Lung microvascular endothelial cell (primary cell): Measurements from ENCODE around the gene TMEM74B. TPM values are rescaled to one million over a fixed set of nuclear protein-coding genes. Genes with fewer than 3 reads are reported as not detected.
A peak's percentile ranks its signal among the peaks of the same experiment; 100 is the strongest.
"Not testable (repeated sequence)": the region's sequence is repeated elsewhere in the genome, so short reads cannot be mapped to it uniquely, and the experiment has no call there.

Experiments used
- DNase-seq, 2 donors: peaks; one replicate each; pipeline versions ENCODE4 v3.0.0 to v3.0.0-alpha.2; 2010; ENCODE audit warnings: low read depth in 2 of 2
- total RNA-seq: library from RNA; depleted of rRNA; stranded (reverse); fragments of >200 nt; gene quantifications from 2 replicates; pipeline ENCODE4 v1.2.1, GENCODE V29; 2014

The TMEM74B gene
- total RNA-seq, 1 donor from 2014 or later = under 0.01 TPM

DNA sequence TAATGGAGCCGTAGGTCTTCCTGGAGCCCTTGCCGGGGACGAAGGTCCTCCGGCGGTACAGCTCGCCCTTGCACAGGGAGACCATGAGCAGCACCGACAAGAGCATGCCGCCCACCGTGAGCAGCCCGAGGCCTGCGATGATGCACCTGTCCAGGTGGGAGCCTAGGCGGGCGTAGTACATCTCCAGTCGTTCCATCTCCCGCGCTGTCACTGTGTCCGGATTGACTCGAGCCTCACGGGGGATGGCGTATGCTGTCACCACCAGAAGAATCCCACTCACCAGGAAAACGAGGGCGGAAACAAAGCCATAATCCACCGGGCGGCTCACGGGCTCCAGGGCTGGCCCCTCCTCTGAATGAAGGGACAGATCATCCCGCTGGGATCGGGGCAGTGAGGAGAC, 3.8 kb downstream of the TMEM74B start:
- DNase-seq = no peak

DNA sequence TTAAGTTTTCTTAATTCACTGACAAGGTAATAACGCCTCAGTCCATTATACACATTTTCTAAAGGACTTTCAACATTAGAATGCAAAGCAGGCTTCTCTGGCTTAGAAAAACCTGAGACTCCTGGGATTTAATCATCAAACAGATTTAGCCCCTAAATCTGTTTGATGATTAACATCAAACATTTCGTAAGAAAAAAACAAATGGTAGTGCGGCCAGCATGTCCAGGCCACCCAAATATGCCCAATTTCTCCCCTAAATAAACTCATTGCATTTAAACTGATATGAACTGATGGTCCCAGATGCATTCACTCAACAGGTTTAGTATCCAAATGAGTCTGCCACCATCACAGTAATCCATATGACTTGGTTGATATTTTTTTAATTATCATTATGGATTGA, 6.2 kb downstream of the TMEM74B start:
- DNase-seq = no peak

DNA sequence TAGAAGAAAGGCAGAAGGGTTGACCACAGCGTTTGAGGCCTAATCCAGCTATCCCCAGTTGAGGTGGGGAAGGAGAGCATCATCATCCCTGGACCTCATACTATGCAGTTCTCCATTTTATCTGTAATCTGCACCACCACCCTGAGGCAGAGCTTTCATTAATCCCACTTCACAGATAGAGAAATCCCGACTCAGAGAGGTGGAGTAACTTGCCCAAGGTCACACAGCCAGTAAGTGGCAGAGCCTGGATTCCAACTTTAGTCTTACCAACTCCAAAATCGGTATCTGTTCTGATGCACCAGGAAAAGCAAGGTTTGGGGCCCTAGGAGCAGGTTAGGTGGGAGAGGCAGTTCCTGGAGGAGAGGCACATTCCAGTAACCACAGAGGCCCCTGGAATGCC, 6.7 kb downstream of the TMEM74B start:
- no peak for DNase-seq

DNA sequence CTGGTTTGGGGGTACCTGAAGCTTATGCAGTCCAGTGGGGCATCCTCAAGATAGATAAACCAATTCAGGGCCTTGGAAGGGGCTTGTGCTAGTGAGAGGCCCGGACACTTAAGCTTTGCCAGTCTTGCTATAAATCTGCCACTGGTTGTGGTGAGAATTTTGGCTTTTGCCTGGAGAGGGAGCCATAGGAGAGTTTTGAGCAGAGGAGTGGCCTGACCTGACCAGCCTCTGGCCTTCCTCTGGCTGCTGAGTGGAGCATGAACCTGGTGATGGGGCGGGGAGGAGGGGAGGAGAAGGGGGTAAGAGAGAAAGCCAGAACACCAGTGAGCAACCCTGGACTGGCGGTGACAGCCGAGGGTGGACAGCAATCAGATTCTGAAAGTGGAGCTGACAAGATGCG, 7.1 kb downstream of the TMEM74B start:
- peak in 1 of 2 donors; percentile 17 for DNase-seq

DNA sequence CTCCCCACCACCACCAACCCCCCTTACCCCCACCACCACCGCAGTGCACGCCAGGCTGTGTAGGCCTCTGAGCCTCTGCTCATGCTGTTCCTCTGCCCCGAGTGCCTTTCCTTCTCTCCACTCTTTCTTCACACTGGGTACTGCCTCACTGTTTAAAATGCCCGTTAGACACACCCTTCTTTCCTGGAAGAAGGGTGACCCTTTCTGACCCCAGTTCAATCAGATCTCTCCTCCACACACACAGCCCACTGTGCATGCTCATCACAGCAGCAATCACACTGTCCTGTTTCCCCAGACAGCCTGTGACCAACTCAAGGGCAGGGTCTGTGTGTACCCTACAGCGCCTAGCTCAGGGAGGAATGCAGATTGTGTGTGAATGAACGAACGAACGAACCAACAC, 10.0 kb downstream of the TMEM74B start:
- no peak for DNase-seq

DNA sequence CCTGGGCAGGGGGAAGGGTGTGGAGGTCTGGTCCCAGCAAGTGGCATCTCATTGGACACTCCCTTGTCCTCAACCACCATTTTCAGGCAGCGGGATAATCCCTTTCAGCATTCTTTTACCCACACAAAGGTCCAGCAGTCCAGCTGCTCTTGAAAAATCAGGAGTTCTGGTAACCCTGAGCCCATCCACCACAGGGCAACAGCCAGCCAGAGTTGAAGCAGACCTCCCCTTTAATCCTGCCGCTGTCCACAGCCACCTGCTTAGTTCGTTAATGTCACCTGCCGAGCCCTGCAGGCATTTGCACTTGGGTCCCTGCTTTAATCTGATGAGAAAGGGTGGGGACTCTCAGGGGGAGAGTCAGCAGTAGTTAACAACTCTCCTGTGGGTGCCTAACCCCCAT, 11.1 kb downstream of the TMEM74B start:
- DNase-seq = no peak

DNA sequence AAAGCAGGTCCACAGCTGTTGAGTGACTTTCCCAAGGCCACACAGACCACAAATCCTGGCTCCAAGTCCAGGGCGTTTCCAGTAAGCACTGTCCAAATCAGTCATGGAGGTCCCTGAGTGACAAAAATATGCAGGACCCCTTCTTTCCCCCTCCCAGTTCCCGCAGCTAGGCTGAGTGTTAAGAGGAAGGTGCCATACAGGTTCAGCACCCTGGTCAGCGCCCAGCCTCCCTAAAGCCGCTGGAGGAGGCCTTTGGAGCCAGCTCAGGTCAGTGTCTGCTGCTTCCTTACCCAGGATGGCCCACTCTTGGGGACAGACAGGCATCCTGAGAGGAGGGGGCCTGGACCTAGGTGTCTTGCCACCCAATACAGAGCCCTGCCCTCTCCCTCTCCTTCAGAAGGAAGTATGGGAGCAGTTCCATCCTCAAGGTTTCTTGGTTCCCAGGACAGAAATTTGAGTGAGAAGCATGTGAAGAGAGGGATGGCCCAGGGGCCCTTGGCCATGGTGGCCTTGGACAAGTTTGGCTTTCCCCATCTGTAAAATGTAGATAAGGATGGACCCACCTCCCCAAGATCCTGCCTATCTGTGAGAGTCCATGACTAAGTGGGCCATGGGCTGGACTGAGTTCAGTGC, 13.2 kb downstream of the TMEM74B start:
- DNase-seq = peak; percentile 42 to 46

DNA sequence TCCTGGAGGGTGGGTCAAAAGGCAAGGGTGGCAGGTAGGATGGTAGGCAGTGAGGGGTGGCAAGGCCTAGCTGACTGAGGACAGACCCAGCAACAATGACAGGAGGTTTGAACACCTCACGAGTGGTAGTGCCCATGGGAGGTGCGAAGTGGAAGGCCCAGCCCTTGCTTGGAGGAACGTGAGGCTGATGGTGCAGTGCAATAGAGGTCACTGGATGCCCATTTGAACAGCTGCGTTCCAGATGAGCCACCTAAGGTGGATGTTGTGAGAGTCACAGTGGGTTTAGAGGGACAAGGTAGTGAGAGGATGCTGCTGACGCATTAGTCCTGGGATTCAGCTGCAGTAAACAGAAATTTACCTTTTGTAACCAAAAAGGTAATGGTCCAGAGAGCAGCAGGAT, 15.6 kb downstream of the TMEM74B start:
- DNase-seq = no peak

DNA sequence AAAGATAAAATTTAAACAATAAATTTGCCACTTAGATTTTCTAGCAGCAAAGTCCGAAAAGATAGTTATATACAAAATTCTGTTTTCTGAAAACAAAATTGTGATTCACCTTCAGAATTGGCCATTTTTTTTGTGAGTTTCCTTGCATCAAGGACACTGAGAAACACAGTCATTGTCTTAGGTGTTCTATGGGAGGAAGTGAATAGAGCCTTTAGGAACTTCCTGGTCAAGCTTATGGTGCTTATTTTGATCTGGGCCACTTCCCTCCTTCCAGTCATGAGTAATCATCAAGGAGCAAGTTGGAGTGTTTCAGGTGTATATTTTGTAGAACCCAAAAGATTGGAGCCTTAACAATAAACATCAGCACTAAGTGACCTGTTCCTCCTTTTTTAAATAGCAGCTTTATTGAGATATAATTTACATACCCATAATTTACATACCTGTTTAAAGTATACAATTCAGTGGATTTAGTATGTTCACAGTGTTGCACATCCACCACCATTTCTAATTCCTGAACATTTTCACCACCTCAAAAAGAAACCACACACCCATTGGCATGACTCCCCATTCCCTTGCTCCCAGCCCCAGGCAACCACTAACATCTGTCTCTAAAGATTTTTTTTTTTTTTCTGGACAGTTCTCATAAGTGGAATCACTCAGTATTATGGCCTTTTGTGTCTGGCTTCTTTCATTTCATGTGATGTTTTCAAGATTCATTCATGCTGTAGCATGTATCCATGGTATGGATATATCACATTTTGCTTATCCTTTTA, 17.6 kb downstream of the TMEM74B start:
- peak in 1 of 2 donors; percentile 51 for DNase-seq

DNA sequence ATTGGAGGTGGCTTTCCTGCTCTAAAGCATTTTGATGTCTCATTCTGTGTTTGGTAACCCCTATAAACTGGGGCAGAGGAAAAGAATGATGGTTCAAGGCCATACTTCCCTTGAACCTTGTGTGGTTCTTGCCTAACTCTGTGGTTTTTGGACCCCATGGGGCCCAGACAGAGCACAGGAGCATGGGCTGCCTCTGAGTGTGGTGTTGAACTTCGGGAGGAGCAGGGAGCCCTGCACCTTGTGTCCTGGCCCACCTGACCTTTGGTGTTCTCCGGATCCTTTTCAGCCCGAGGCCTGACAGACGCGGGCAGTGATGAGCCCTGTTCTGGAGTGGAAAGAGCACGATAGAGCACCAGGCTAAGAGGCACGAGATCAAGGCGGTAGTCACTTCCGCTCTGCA, 18.8 kb downstream of the TMEM74B start:
- no peak for DNase-seq

DNA sequence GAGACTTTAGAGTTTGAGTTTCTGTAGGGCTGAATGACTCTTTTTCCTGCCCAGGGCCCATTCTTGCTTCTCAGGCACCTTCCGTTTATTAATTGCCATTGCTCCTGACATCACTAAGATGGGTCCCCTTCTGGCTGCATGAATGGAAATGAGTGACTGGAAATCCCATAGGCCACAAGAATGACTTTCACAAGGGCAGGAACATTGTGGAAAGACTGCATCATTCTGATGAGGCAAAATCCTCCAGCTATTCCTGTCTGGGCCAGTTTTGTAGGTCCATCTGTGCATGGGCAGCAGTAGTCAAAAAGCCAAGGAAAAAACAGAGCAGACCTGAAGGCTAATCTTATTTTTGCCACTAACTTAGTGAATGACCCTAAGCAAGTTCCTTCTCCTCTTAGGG, 19.3 kb downstream of the TMEM74B start:
- no peak for DNase-seq

DNA sequence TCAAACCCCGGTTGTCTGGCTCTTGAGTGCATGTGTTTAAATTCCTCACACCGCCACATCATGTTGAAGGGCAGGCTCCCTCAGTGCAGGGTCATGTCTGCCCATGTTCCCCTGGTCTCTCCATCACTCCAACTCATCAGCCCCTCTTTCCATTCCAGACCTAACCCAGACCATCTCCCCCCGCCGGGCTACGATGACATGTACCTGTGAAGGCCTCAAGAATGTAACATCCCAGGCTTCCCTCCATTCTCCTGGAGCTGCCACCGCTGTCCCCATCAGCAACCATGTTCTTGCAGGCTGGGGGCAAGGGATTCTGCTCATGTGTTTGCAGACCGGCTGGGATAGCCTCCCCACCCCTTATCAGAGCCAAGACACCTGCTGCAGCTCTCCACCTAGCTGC, 19.9 kb downstream of the TMEM74B start:
- no peak for DNase-seq

DNA sequence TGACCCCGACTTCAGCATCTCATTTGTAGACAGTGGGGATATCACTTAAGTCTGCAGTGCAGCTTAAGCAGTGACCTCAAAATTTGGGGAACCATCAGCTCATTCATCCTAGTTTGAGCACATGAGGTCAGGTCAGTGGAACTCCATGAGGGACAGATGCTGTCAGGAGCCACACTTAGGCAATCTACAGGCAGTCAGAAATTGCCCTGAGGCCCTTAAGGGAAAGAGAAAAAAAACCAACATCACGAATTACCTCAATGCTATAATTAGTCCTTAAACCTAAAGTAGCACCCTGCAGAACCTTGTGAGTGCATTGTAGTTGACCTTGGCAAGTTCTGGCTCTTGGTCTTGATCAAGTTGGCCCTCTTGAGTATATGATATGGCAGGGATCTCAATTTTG, 21.1 kb downstream of the TMEM74B start:
- DNase-seq = no peak

DNA sequence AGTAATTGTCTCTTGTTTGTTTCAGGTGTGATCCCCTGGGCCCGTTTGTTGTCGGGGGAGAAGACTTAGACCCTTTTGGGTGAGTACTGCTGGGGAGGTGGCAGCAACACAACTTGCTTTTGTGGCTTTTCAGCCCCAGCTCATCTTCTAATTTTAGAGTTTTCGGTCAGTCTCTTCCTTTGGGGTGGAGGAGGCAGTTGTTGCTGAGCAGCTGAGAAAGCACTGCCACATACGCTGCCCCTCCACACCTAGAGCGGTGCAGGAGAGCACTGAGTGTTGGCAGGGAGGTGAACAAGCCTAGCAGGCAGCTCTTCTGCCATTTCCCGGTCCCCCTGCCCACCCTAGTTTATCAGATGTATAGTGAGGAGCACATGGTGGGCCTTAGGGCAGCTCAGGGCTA, 21.7 kb downstream of the TMEM74B start:
- DNase-seq = no peak

DNA sequence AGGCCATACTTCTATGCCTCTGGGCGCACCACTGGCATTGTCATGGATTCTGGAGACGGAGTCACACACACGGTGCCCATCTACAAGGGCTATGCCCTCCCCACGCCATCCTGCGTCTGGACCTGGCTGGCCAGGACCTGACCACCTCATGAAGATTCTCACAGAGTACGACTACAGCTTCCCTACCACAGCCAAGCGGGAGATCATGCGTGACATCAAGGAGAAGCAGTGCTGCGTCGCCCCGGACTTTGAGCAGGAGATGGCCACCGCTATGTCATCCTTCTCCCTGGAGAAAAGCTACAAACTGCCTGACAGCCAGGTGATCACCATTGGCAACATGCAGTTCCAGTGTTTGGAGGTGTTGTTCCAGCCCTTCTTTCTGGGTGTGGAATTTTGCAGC, 23.8 kb downstream of the TMEM74B start:
- no peak for DNase-seq

DNA sequence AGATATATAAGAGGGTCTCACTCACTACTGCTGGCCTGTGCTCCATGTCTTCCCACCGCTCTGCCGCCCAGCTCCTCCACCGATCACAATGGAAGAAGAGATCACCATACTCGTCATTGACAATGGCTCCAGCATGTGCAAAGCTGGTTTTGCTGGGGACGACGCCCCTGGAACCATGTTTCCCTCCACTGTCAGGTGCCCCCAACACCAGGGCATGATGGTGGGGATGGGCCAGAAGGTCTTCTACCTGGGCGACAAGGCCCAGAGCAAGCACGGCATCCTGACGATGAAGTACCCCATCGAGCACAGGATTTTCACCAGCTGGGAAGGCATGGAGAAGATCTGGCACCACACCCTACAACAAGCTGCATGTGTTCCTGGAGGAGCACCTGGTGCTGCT, 24.3 kb downstream of the TMEM74B start:
- no peak for DNase-seq

DNA sequence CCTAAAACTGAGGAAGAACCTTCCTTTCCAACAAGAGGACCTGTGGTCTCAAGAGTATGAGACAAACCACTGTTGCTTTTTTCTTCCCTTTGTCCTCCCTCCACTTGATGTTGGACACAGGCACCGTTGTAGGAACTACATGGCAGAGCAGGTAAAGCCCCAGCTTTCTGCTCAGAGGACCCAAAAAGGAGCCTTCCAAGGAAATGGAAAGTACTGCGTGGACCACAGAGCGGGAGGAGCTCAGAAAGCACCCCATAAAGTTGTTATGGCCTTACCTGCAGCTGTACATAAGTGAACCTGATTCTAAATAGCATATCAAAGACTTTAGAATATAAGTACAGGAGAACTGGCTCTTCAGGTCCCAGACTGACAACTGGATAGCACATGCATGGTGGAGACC, 29.4 kb downstream of the TMEM74B start:
- DNase-seq = no peak

DNA sequence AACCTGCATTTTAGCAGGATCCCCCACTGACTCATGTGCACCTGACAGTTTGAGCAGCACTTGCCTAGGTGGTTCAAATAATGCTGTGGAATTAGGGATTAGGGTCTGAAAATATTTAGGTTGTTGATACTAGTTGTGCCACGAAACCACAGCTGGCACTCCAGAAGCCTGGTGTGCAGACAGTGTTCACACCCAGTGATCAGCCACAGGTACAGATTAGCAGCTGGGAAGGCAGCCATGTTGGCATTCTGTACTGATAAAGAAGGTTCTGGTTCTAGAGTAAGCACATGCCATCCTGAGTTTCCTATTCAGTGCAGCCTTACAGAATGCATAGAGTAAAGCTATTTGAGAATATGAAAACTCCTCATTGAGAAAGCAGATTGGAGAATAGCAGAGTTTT, 30.1 kb downstream of the TMEM74B start:
- no peak for DNase-seq

DNA sequence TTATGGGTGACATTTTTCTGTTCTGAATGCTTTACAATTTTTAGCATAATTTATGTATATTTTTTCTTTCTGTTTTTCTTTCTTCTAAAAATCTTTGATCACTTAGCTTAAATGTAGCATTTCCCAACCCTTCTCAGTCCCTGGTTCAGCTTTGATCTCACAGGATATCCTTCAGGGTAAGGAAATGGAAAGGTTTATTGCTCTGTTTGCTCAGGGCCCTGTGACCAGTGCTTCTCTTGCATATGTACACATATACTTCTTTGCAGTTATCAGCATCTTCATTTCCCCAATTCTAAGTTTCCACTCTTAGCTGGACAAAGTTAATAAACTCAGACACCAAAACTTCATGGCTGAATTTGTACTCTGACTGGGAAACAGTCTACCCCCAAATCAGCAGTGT, 30.6 kb downstream of the TMEM74B start:
- DNase-seq = no peak

DNA sequence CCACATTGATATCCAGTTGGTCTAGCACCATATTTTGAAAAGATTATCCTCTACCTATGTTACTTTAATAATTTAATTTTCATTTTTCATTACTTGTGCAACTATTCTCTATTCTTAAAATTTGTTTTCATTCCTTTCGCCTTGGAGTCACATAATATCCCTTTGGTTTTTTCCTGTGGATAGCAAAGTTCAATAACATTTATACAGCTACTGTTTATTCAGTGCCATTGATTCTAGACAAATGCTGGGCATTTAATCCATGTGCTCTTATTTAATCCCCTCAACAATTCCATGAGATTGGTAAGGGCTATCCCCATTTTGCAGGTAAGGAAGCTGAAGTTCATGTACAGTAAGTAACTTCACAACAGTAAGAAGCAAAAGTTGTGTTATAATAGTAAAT, 33.8 kb downstream of the TMEM74B start:
- no peak for DNase-seq

DNA sequence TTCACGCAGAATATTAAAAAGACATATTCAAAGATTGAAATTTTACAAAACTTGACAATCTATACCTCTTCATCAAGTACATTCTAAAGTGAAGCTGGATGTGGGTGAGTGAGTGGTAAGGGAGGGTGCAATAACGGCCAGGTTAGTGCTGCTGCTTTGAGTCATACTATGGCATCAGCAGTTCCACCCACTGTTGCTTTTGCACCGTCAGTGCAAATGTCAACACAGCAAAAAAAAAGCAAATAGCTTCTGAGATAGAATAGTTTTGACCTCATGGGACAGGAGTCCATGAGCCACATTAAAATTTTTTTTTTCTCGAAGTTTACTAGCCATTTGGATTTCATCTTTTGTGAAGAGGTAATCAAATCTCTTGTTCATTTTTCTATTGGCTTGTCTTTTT, 34.6 kb downstream of the TMEM74B start:
- DNase-seq = no peak

DNA sequence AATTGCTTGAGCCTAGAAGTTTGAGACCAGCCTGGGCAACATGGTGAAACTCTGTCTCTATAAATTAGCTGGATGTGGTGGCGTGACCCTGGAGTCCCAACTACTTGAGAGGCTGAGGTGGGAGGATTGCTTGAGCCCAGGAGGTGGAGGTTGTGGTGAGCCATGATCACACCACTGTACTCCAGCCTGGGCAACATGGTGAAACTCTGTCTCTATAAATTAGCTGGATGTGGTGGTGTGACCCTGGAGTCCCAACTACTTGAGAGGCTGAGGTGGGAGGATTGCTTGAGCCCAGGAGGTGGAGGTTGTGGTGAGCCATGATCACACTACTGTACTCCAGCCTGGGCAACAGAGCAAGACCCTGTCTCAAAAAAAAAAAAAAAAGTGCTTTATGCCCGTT, 35.0 kb downstream of the TMEM74B start:
- not testable (repeated sequence) for DNase-seq

DNA sequence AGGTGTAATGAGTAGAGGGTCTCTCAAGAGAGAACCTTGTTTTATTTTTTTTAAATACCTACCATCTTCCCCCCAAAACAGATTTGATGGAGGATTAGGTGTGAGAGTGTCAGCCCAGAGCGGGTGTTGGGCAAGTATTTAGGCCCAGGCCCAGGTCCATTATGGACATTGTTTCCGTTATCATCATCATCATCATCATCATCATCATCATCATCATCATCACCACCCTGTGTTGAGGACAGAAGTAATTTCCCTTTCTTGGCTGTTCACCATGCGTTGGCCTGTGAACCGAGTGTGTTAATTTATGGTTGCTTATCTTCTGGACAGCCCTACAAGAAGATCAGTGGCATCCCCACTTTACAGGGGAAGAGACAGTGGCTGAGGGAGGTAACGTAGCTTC, 37.8 kb downstream of the TMEM74B start:
- no peak for DNase-seq
